Ectodermal cell (in vitro differentiated cells): Measurements from ENCODE around the gene BPTF.
"Not testable (repeated sequence)": the region's sequence is repeated elsewhere in the genome, so short reads cannot be mapped to it uniquely, and the experiment has no call there.

ENCODE experiments used
- H3K27ac ChIP-seq: 2 replicates; pipeline ENCODE4 v1.7.0; 2013; ENCODE audit warnings: mild to moderate bottlenecking, low read depth, low read length; ENCODE audit not compliant: insufficient read depth, poor library complexity, severe bottlenecking
- H3K27me3 ChIP-seq: 2 replicates; pipeline ENCODE4 v1.7.0; 2013; ENCODE audit warnings: mild to moderate bottlenecking, low read length; ENCODE audit not compliant: insufficient read depth, control insufficient read depth, poor library complexity, severe bottlenecking
- H3K36me3 ChIP-seq: one replicate; pipeline ENCODE4 v1.7.0; 2013; ENCODE audit warnings: low read length; ENCODE audit not compliant: control insufficient read depth, insufficient read depth
- H3K4me1 ChIP-seq: one replicate; pipeline ENCODE4 v1.7.0; 2013; ENCODE audit warnings: low read length; ENCODE audit not compliant: control insufficient read depth, insufficient read depth
- H3K4me3 ChIP-seq: 2 replicates; pipeline ENCODE4 v1.7.0; 2013; ENCODE audit warnings: low read depth, low read length, control low read depth; ENCODE audit not compliant: insufficient read depth
- H3K9me3 ChIP-seq: 2 replicates; pipeline ENCODE4 v1.7.0; 2013; ENCODE audit warnings: mild to moderate bottlenecking, low read length, moderate library complexity; ENCODE audit not compliant: control insufficient read depth
- WGBS, 2 experiments: methylation state at CpG; one replicate each; pipeline ENCODE4 v1.1.7; 2013; ENCODE audit warnings: missing lambda C conversion rate in 2 of 2; 5-methylcytosine and 5-hydroxymethylcytosine counted together

The BPTF gene

GRCh38 chr17:67833946-67834631, 8.8 kb downstream of the BPTF start:
- H3K4me3 ChIP-seq: no peak overlapping the region
- H3K9me3 ChIP-seq: no peaks in the 10 kb centered on the region
- no peaks in the 10 kb centered on the region for H3K27me3 ChIP-seq
- no peak overlapping the region for H3K27ac ChIP-seq
- WGBS, 2 experiments: 72 to 80% methylated on average over 3 of the region's 3 CpGs
- peaks cover 8% of the 10 kb centered on the region for H3K4me1 ChIP-seq
- H3K36me3 ChIP-seq: no peaks in the 10 kb centered on the region

GRCh38 chr17:67834634-67835033, 9.3 kb downstream of the BPTF start:
- WGBS, 2 experiments: 94% methylated on average over 2 of the region's 2 CpGs
- H3K36me3 ChIP-seq: no peaks in the 10 kb centered on the region
- H3K9me3 ChIP-seq: no peaks in the 10 kb centered on the region
- no peaks in the 10 kb centered on the region for H3K27me3 ChIP-seq
- H3K4me3 ChIP-seq: no peak overlapping the region
- peaks cover 8% of the 10 kb centered on the region for H3K4me1 ChIP-seq
- no peak overlapping the region for H3K27ac ChIP-seq

GRCh38 chr17:67836205-67836987, 11.1 kb downstream of the BPTF start:
- 90 to 99% methylated on average over 4 of the region's 4 CpGs for WGBS, 2 experiments
- no peak overlapping the region for H3K4me3 ChIP-seq
- peaks cover 2% of the 10 kb centered on the region for H3K4me1 ChIP-seq
- H3K27ac ChIP-seq: no peak overlapping the region
- H3K36me3 ChIP-seq: no peaks in the 10 kb centered on the region
- no peaks in the 10 kb centered on the region for H3K9me3 ChIP-seq
- H3K27me3 ChIP-seq: no peaks in the 10 kb centered on the region

GRCh38 chr17:67837965-67838364, 12.7 kb downstream of the BPTF start:
- H3K27ac ChIP-seq: no peak overlapping the region
- no peaks in the 10 kb centered on the region for H3K27me3 ChIP-seq
- H3K4me1 ChIP-seq: no peaks in the 10 kb centered on the region
- H3K36me3 ChIP-seq: no peaks in the 10 kb centered on the region
- WGBS, 2 experiments: 100% methylated on average over 2 of the region's 2 CpGs
- no peaks in the 10 kb centered on the region for H3K9me3 ChIP-seq
- no peak overlapping the region for H3K4me3 ChIP-seq

- no peak overlapping the region for H3K4me3 ChIP-seq
- WGBS, 2 experiments: 91 to 94% methylated on average over 3 of the region's 3 CpGs
- H3K9me3 ChIP-seq: no peaks in the 10 kb centered on the region
- no peaks in the 10 kb centered on the region for H3K4me1 ChIP-seq
- no peaks in the 10 kb centered on the region for H3K36me3 ChIP-seq
- no peaks in the 10 kb centered on the region for H3K27me3 ChIP-seq
- H3K27ac ChIP-seq: no peak overlapping the region
Observed at GRCh38 chr17:67838538-67838937, 13.2 kb downstream of the BPTF start.

GRCh38 chr17:67841992-67842391, 16.7 kb downstream of the BPTF start:
- no peaks in the 10 kb centered on the region for H3K27me3 ChIP-seq
- WGBS, 2 experiments: no CpG with 5 or more reads among the region's 2 CpGs
- H3K36me3 ChIP-seq: no peaks in the 10 kb centered on the region
- H3K4me1 ChIP-seq: no peaks in the 10 kb centered on the region
- H3K9me3 ChIP-seq: no peaks in the 10 kb centered on the region
- no peak overlapping the region for H3K27ac ChIP-seq
- H3K4me3 ChIP-seq: no peak overlapping the region

- no peak overlapping the region for H3K27ac ChIP-seq
- no peaks in the 10 kb centered on the region for H3K9me3 ChIP-seq
- H3K27me3 ChIP-seq: no peaks in the 10 kb centered on the region
- no peak overlapping the region for H3K4me3 ChIP-seq
- H3K36me3 ChIP-seq: no peaks in the 10 kb centered on the region
- no peaks in the 10 kb centered on the region for H3K4me1 ChIP-seq
Observed at GRCh38 chr17:67842648-67843047, 17.3 kb downstream of the BPTF start.

GRCh38 chr17:67845374-67845773, 20.1 kb downstream of the BPTF start:
- WGBS, 2 experiments: 88 to 91% methylated on average over 4 of the region's 5 CpGs
- Histone ChIP-seq H3K9me3 (no peaks in the 10 kb centered on the region), H3K27me3 (no peaks in the 10 kb centered on the region), H3K27ac (no peak overlapping the region), H3K4me1 (no peaks in the 10 kb centered on the region), H3K4me3 (no peak overlapping the region), H3K36me3 (no peaks in the 10 kb centered on the region)

GRCh38 chr17:67848189-67848588, 22.9 kb downstream of the BPTF start:
- H3K4me1 ChIP-seq, H3K9me3 ChIP-seq, H3K27ac ChIP-seq, H3K27me3 ChIP-seq, H3K4me3 ChIP-seq, H3K36me3 ChIP-seq: not testable (repeated sequence)
- WGBS, 2 experiments: 96 to 97% methylated on average over 5 of the region's 5 CpGs

GRCh38 chr17:67848846-67849245, 23.5 kb downstream of the BPTF start:
- H3K36me3 ChIP-seq, H3K4me3 ChIP-seq, H3K27ac ChIP-seq, H3K9me3 ChIP-seq, H3K27me3 ChIP-seq, H3K4me1 ChIP-seq: not testable (repeated sequence)
- 96 to 97% methylated on average over 3 of the region's 3 CpGs for WGBS, 2 experiments
